ENCODE measurements around the gene SPANXN4. TPM values are rescaled to one million over a fixed set of nuclear protein-coding genes. Genes with fewer than 3 reads are reported as not detected.

The SPANXN4 gene
- total RNA-seq, 1 donor from 2014 or later = not detected

DNA sequence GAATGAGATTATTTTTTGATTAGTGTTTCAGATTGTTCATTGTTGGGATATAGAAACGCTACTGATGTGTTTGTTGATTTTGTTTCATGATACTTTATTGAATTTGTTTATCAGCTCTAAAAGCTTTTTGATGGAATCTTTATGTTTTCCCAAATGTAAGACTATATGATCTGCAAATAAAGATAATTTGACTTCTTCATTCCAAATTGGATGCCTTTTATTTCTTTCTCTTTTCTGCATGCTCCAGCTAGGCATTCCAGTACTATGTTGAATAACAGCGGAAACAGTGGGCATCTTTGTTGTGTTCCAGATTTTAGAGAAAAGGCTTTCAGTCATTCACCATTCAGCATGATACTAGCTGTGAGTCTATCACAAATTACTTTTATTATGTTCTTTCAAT lies 21.8 kb downstream of the SPANXN4 start:
- Mint-ChIP-seq H3K9me3 (ENCODE audit: unreplicated experiment) (no peaks in the 10 kb centered on the region), H3K27me3 (ENCODE audit: unreplicated experiment) (no peaks in the 10 kb centered on the region), H3K4me3 (ENCODE audit: unreplicated experiment) (no peak overlapping the region), H3K4me1 (ENCODE audit: unreplicated experiment) (no peaks in the 10 kb centered on the region), H3K27ac (ENCODE audit: unreplicated experiment) (no peak overlapping the region), H3K36me3 (ENCODE audit: low read depth, unreplicated experiment) (no peaks in the 10 kb centered on the region)
- TF ChIP-seq, protein P1, sequence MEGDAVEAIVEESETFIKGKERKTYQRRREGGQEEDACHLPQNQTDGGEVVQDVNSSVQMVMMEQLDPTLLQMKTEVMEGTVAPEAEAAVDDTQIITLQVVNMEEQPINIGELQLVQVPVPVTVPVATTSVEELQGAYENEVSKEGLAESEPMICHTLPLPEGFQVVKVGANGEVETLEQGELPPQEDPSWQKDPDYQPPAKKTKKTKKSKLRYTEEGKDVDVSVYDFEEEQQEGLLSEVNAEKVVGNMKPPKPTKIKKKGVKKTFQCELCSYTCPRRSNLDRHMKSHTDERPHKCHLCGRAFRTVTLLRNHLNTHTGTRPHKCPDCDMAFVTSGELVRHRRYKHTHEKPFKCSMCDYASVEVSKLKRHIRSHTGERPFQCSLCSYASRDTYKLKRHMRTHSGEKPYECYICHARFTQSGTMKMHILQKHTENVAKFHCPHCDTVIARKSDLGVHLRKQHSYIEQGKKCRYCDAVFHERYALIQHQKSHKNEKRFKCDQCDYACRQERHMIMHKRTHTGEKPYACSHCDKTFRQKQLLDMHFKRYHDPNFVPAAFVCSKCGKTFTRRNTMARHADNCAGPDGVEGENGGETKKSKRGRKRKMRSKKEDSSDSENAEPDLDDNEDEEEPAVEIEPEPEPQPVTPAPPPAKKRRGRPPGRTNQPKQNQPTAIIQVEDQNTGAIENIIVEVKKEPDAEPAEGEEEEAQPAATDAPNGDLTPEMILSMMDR (IDR thresholded peaks at IDR 0.05; ENCODE audit: unreplicated experiment) = no peak
- DNase-seq (ENCODE audit: low spot score) = no peak

DNA sequence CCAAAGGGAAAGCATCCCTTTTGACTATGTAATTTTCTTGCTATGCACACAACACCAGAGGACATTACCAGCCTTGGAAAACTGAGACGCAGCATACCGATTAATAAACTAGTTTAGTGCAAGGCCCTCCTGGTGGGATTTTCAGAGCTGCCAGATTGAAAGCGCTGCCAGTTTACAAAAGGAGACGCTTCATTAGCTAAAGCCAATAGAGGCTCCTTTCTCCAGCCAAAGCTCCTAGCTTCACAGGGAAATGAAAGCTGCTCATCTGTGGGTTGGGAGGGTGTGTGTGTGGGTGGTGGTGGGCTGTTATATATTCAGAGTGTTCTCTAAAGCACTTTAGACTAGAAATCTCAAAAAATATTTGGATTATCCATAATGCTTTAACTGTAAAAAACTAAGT lies 32.4 kb downstream of the SPANXN4 start:
- Mint-ChIP-seq H3K9me3 (ENCODE audit: unreplicated experiment) (no peaks in the 10 kb centered on the region), H3K27me3 (ENCODE audit: unreplicated experiment) (no peaks in the 10 kb centered on the region), H3K4me3 (ENCODE audit: unreplicated experiment) (no peak overlapping the region), H3K4me1 (ENCODE audit: unreplicated experiment) (no peaks in the 10 kb centered on the region), H3K27ac (ENCODE audit: unreplicated experiment) (no peak overlapping the region), H3K36me3 (ENCODE audit: low read depth, unreplicated experiment) (no peaks in the 10 kb centered on the region)
- DNase-seq (ENCODE audit: low spot score) = no peak
- TF ChIP-seq, protein P1 (IDR thresholded peaks at IDR 0.05; ENCODE audit: unreplicated experiment) = no peak

DNA sequence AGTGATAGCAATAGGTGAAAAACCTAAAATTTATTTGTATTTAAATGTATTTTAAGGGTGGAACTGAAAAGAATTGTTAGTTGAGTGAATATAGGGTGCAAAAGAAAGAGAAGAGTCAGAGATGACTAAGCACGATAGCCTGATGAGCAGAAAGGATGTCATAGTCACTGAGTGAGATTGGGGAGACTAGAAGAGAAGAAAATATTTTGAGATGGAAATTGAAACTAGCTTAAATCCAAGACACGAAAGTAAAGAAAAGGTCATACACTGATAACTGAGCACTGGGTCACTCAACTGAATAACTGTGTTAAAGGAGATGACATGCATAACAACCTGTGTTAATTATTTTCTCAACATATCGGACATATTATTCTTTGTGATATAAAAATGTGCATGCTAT lies 55.5 kb downstream of the SPANXN4 start:
- Mint-ChIP-seq H3K4me1 (ENCODE audit: unreplicated experiment) (no peaks in the 10 kb centered on the region), H3K36me3 (ENCODE audit: low read depth, unreplicated experiment) (no peaks in the 10 kb centered on the region), H3K4me3 (ENCODE audit: unreplicated experiment) (no peak overlapping the region), H3K9me3 (ENCODE audit: unreplicated experiment) (no peaks in the 10 kb centered on the region), H3K27ac (ENCODE audit: unreplicated experiment) (no peak overlapping the region), H3K27me3 (ENCODE audit: unreplicated experiment) (no peaks in the 10 kb centered on the region)
- DNase-seq (ENCODE audit: low spot score) = no peak
- TF ChIP-seq, protein P1 (IDR thresholded peaks at IDR 0.05; ENCODE audit: unreplicated experiment) = no peak

DNA sequence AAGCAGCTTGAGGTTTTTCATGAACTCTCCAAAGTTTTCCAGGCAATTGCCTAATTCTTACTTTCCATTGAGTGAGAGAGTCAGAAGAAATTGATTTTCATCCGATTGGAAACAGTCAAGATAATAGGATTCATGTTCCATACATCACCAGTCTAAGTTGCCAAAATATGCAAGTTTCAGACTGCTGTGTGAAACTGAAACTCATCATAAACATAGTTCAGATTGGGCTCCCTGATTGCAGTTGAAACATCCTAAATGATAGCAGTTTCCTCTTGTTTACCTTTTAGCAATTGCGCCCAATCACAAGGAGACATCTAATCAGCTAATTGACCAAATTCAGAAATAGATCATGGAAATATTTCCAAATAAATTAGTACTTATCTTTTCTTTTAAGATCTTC lies 56.8 kb downstream of the SPANXN4 start:
- Mint-ChIP-seq H3K9me3 (ENCODE audit: unreplicated experiment) (no peaks in the 10 kb centered on the region), H3K36me3 (ENCODE audit: low read depth, unreplicated experiment) (no peaks in the 10 kb centered on the region), H3K4me1 (ENCODE audit: unreplicated experiment) (no peaks in the 10 kb centered on the region), H3K27me3 (ENCODE audit: unreplicated experiment) (no peaks in the 10 kb centered on the region), H3K4me3 (ENCODE audit: unreplicated experiment) (no peak overlapping the region), H3K27ac (ENCODE audit: unreplicated experiment) (no peak overlapping the region)
- TF ChIP-seq, protein P1 (IDR thresholded peaks at IDR 0.05; ENCODE audit: unreplicated experiment) = no peak
- DNase-seq (ENCODE audit: low spot score) = no peak

All from endothelial cell (in vitro differentiated cells).